HG03521 (cell line): ENCODE data around the gene TIMP1.

Source experiments
- ATAC-seq: cut with Tn5 transposase; IDR thresholded peaks from one replicate; pipeline ENCODE4 v1.9.1; 2021; ENCODE audit warnings: mild to moderate bottlenecking, moderate library complexity; ENCODE audit not compliant: unreplicated experiment

TIMP1 gene

DNA sequence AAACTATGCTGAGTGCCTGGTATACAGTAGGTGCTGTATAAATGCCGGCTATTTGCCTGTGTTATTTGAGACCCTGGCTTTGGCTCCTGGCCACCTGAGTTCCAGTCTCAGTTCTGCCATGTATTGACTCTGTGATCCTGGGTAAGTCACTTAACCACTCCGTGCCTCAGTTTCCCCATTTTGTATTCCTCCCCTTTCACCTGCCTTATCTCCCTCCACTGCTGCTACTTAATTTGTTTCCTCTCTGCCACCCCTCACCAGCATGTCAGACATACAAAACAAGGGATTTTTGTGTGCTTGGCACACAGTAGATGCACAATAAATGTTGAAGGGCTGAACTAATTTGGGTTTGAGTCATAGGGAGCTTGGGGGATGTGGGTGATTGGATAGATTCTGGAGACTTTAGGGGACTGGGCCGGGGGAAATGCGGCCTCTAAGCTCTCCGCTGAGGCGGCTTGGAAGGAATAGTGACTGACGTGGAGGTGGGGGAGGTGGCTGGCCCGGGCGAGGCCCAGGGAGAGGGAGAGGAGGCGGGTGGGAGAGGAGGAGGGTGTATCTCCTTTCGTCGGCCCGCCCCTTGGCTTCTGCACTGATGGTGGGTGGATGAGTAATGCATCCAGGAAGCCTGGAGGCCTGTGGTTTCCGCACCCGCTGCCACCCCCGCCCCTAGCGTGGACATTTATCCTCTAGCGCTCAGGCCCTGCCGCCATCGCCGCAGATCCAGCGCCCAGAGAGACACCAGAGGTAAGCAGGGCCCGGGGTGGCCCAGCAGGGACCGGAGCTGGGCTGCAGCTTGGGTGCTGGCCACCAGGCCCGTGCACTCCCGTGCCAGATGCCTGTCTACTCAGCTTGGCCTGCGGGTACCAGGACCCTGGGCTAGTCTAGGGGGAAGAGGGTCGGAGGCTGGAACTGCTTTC is at the start of gene TIMP1:
TIMP1 (plus strand) TSS at position 706 of the 917 bp plus-strand sequence. CDS start 980 bp downstream, outside the sequence.
- ATAC-seq, result peak; percentile 72

DNA sequence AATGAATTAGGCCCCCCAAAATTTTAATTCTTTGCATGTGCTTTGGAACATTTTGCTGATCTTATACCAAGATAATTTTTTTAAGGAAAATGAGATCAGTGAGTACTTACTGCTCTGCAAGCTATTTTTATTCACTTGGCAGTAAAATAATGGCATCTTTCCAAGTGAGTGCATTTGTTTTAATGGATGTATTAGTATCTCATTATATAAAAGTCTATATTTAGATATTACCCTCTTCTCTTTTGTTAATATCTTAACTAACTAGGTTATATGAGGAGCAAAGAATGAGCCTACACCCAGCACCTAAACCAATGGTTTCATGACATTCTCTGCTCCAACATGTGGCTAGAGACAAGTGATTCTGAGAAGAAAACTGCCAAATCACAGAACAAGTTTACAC is 42.4 kb upstream of the TIMP1 start:
- ATAC-seq, result no peak

DNA sequence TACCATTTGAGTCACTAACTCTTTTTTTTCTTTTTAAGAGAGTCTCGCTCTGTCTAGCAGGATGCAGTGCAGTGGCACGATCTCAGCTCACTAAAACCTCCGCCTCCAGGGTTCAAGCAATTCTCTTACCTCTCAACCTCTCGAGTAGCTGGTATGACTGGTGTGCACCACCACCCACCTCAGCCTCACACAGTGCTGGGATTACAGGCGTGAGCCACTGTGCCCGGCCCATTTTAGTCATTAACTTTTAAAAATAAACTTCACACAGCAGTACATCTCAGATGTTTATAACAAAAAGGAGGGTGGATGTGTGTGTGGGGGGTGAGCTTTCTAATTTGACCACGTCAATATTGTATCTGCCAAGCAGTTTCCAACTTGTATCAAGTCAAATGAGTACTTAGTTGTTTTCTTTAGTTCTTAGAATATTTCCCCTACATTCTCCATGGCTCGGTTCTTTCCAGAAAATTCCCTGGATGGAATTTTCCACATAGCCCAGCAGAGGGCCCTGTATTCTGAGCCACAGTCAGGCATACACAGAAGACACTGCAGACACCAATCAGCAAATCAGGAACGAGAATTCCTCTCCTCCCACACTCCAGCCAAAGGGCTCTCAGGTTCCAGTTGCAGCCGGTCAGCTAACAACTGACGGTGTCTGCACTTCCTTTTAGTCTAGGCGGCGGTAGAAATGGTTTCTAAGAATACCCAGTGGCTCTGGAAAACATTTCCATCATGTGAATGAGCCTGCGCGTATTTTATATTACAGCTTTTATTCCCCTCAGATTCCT is 41.3 kb upstream of the TIMP1 start:
- no peak for ATAC-seq

DNA sequence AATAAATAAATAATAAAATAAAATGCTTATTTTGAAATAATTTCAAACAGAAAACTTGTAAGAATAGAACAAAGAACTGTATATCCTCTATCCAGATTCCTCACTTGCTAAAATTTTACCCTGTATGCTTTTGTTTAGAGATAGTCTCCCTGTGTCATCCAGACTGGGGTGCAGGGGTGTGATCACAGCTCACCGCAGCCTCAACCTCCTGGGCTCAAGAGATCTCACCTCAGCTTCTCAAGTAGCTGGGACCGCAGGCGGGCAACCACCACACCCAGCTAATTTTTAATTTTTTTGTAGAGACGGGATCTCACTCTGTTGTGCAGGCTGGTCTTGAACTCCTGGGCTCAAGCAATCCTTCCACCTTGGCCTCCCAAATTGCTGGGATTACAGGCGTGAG is 38.7 kb upstream of the TIMP1 start:
- no peak for ATAC-seq

DNA sequence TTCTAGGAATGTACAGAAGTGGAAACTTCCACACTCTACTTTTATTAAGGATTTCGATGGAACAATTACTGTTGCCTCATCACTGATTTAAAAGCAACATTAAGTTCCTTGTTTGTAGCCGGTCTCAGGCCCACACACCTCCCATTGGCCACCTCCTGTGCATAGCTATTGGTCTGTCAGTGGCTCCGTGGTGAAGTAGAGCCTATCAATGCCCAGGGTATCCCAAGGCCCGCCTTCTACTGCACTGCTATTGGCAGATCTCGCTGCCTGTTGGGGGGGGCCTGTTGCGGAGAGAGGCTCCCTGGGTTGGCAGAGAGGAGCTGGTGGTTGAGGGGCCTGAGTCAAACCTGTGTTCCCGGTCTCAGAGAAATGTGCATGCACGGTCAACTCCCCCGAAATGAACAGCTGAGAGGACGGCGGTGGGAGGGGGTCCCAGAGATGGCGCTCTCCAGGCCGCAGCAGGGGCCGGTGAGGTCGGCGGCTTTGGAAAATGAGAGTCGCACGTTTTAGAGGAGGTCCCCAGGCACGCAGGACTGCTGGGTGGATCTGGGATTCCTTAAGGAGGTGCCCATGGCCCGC is 26.1 kb upstream of the TIMP1 start:
- peak; percentile 78 for ATAC-seq

DNA sequence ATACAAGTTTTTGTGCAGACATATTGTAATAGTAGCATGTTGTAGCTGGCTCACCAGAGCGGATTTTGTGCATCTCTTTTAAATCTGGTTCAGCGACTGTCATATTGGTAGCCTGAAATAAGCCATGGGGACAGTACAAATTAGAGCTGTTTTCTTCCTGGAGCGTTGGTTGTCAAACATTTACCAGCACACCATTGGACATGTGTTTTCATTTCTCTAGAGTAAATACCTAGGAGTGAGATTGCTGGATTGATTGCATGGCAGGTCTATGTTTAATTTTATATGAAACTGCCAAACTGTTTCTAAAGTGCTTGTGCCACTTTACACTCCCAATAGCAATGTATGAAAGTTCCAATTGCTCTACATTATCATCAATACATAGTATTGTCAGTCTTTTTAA is 23.8 kb upstream of the TIMP1 start:
- no peak for ATAC-seq

DNA sequence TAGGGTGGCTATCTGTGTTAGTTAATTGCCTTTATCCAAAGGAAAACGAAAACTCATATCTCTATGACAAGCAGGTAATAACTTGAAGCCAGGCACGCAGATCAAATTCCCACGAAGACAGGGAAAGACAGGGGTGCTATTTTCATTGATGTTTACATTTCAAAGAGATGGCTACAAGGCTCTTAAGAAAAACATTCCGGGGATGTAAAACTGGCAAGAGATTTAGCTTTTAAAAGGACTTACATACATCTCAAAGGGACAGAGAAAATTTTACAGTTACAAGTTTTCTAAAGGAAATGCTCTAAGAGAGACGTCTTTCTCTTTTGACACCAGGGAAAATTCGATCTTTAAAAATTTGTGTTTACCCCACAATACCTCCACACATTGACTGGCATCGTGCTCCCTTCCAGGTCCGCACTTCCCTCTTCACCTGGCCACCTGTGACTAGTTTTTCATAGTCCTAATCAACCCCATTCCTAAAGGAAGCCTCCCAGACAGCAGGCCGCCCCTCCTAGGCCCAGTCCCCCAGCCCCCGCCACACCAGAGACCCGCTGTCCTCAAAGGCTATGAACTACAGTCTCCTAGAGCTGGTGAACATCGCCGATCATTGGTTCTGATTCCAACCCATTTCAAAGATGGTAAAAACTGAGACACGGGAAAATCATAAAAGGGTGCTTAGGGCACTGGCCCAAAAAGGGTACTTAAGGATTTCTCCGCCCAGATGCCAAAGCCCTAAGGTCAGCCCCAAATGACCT is 21.9 kb upstream of the TIMP1 start:
- ATAC-seq, result no peak

DNA sequence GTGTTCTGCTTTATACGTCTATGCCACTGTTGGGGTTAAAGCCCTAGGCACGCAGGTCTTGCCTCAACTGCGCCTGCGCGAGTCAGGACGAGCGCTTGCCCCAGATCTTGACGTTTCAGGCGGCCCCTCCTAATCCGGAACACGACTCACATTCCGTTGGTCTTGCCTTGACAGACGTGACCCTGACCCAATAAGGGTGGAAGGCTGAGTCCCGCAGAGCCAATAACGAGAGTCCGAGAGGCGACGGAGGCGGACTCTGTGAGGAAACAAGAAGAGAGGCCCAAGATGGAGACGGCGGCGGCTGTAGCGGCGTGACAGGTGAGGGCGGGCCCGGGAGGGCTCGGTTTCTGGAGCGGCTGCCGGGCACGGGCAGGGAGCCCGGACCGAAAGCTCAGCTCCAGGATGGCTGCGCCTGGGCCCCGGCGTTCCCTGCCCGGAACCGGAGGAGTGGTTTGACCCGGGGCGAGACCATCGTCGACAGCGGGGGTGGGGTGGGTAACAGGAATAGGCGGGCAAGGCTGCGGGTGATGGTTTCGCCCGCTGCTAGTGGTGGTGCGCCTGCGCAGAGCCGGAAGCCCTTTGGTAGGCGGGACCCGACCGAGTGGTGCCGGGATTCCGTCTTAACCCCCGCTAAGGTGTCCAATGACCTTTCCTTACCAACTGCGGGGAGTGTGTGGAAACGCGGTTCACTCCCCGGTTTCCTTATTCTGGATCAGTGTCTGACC is 21.1 kb upstream of the TIMP1 start, which contains the start of gene ARAF:
ARAF (plus strand) TSS at position 272 of the 725 bp plus-strand sequence. CDS start 1,763 bp downstream, outside the sequence.
- peak; percentile 89 for ATAC-seq

DNA sequence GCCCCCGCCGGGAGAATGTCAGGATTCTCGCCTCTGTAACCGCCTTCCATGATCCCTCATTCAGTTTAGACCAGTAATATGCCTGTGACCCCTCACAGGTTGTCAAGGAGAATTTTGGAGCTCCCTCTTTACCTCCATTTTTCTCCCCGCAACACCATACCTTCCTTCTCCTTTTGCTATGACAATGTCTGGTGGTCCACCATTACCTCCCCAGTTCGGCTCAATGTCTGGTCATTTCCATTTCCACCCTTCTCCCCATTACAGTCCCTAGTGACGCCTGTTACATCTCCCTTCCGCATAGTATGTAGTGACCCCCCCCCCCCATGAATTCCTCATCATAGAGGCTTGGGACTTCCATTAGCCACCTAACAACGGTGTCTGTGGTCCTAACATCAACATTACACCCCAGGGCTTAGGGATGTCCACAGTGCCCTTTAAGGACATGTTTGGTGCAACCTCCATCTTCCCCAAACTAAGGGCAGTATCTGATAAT is 20.5 kb upstream of the TIMP1 start:
- ATAC-seq, result no peak

DNA sequence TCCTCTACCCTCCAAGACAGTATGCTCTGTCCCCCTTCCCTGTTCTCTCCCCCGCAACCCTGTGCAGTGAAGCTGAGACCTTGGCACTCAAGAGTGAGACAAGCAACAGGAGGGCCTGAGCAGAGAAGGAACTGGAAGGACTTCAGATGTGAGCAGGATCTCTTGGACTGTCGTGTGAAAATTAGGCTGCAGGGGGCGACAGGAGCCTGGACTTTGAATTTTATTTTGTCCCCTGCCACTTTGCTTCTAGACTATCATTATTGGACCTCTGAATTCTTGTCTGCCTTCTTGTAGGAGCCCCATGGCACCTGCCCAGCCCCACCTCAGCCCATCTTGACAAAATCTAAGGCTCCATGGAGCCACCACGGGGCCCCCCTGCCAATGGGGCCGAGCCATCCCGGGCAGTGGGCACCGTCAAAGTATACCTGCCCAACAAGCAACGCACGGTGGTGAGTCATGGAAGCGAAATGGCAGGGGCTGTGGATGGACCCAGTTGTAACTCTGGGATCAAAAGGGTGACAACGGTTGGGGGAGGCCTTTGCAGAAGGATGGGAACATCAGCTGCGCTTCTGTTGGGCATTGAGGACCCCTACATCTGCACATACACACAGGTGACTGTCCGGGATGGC is 19.5 kb upstream of the TIMP1 start:
- no peak for ATAC-seq

DNA sequence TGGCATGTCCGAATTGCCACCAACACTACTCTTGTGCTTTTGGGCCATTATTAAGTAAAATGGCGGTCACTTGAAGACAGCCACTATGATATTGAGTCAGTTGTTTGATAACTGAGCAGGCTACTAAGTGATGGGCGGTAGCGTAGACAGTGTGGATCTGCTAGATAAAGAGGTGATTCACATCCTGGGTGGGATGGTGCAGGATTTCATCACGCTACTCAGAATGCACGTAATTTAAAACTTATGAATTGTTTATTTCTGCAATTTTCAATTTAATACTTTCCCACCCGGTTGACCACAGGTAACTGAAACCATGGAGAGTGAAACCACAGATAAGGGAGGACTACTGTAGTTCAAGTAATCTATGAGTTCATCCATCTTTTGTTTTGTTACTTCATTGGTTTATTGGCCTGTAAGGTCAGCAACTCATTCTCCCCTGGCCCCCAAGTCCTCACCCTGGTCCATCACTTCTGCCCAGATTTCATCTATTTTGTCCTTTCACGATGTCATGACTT is 18.4 kb upstream of the TIMP1 start:
- no peak for ATAC-seq

DNA sequence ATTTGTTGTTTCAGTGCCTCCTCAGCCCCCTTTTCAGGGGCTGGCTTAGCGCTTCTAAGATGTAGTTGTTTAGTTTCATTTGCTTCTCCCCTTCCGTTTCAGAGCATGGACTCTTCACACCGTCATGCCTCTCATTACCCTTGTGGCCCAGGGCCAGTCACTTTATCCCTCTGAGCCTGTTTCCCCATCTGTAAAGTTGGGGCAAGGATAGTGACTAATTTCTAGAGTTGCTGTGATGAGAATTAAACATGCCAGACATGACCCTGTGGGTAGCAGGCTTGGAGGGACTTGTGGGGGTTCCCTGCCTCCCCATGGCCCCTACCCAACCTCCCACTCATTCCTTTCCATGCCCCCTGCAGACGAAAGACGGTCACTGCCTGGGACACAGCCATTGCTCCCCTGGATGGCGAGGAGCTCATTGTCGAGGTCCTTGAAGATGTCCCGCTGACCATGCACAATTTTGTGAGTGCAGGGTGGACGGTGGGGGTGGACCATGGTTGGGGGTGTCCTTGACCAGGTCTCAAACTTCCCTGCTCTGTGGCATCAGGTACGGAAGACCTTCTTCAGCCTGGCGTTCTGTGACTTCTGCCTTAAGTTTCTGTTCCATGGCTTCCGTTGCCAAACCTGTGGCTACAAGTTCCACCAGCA is 17.7 kb upstream of the TIMP1 start:
- ATAC-seq, result no peak

DNA sequence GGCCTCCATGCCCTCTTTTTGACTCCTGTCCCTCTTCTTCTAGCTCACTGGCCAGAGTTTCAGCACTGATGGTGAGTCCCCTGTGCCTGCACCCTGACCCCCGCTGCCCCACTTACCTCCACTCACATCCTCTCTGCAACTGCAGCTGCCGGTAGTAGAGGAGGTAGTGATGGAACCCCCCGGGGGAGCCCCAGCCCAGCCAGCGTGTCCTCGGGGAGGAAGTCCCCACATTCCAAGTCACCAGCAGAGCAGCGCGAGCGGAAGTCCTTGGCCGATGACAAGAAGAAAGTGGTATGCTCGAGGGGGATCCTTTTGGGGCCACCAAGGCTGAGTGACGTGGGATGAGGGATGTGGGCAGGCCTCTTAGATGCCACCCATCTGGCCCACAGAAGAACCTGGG is 15.4 kb upstream of the TIMP1 start:
- ATAC-seq, result no peak

DNA sequence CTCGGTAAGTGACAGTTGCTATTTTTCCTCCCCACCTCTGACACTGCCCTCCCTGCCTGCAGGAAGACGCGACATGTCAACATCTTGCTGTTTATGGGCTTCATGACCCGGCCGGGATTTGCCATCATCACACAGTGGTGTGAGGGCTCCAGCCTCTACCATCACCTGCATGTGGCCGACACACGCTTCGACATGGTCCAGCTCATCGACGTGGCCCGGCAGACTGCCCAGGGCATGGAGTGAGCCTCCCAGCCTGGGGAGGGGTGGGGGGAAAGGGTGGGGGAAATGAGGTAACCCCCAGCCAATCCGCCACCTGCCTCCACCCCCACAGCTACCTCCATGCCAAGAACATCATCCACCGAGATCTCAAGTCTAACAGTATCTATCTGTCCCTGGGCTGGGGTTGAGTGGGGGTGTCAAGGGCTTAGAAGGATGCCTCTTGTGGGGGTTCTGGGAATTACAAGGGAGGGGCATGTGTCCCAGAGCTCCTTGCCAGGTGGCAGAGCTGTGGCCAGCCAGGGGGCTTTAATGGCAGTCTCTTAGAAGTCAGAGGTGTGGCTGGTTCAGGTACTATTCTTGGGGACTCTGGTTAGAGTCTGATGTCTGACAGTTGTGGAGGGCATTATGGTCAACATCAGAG is 13.5 kb upstream of the TIMP1 start:
- ATAC-seq, result no peak

DNA sequence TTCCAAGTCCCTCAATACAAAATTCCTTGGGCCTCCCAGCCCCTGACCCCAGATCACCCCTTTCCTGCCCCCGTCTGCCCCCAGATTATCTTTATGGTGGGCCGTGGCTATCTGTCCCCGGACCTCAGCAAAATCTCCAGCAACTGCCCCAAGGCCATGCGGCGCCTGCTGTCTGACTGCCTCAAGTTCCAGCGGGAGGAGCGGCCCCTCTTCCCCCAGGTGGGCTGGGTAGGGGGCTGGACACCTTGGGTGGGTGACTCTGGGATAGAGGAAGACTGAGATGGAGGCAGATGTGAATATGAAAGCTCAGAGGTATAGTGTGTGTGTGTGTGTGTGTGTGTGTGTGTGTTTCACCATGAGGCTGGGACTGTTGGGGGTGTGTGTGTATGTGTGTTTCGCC is 11.4 kb upstream of the TIMP1 start:
- no peak for ATAC-seq

DNA sequence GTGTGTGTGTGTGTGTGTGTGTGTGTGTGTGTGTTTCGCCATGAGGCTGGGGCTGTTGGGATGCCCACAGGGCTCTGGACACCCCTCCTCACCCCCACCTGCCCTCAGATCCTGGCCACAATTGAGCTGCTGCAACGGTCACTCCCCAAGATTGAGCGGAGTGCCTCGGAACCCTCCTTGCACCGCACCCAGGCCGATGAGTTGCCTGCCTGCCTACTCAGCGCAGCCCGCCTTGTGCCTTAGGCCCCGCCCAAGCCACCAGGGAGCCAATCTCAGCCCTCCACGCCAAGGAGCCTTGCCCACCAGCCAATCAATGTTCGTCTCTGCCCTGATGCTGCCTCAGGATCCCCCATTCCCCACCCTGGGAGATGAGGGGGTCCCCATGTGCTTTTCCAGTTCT is 11.0 kb upstream of the TIMP1 start:
- no peak for ATAC-seq

DNA sequence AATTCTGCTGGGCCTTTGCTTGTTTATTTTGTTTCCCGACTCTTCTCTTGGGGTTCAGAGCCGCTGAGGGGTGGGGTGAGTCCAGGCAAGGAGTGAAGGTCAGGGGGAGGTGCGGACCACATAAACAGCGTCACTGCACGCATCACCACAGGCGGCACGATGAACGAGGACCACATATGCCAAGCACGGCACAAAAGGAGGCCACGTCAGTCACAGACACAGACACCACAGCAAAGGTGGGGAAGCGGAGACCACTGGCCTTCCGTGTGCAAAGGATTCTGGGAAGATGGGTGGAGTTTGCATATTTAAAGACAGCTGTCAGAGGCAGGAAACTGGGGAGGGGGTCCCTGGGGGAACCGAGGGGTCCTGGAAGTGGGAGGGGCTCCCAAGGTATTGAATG is 10.3 kb upstream of the TIMP1 start:
- ATAC-seq, result no peak

DNA sequence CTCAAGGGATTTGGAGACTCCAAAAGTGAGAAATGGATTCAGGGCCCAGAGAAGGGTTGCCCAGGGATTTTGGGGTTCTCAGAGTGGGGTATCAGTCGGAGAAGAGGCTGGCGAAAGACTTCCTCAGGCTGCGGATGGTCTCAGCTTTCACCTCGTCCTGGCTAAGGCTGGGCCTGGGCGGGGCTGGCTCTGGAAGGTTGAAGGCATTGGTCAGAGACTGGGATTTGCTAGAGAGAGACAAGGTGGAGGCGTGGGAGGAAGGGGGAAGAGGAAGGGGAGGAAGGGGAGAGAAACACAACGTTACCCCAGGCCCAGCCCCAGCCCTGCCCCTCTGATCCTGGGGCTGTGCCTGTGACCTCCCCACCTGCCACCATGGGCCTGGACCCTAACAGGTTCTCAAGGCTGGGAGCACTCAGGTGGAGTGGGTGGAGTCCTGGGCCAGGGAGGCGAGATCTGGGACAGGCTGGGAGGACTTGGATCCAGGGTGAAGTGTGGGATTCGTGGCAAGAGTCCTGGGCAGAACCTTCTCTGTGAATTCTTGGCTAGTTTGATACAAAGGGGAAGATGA is 9.4 kb upstream of the TIMP1 start:
- ATAC-seq, result no peak
